ENCODE measurements around the gene ADCYAP1R1.
A peak's percentile ranks its signal among the peaks of the same experiment; 100 is the strongest.

ADCYAP1R1 gene

DNA sequence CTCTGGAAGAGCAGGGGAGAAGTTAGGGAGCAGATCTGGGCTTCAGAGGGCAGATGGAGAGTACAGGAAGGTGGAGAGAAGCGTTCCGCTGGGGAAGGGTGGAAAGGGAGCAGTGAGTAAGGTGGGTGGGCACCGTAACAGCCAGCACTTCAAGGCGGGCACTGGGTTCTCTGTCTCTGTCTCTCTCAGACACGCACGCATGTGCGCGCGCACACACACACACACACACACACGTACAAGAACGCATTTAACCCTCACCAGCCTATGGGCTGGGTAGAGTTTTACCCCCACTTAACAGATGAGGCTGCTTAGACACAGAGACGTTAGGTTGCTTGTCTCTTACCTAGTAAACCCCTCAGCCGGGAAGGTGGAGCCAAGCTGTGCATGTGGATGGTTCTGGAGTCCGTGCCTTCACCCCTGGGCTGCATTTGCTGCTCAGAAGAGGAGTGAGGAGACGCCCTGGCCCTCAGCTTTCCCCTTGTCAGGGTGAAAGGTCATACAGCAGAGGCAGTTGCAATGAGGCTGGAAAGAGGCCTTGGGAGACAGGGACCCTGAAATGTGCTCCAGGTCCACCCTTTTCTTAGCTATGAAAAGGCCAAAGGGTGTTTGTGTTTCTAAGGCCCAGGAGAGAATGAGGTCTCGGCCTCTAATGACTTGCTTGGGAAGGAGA lies 16.0 kb downstream of the ADCYAP1R1 start:
- no peak for DNase-seq

DNA sequence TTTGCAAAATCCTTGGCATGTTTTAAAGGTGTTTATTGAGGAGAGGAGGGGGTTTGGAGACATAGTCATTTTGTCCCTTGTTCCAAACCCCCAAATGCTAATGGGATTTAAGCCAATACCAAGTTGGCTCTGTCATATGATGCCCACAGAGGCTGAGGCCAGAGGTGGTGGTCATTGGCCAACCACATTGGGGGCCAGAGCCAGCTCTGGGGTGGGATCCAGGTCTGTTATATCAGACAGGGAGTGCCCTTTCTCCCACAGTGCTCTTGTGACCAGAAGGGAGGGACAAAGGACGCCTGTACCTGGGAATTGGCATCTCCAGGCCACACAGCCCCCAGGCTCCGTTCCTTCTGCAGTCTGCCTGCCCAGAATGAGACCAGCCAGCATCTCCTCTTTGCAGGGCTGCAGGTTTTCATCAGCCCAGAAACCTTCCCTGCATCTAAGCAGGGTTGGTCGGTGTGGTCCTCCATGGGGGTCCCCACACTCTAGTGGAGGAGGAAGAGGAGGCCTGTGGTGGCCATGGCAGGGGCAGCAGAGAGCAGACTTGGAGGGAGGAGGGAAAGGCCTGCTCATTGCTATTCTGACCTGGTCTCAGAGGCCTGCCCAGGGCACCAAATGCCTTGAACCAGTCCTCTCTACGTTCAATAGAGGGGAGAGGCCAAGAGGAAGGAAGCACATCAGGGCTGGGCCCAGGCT lies 17.9 kb downstream of the ADCYAP1R1 start:
- DNase-seq: no peak

DNA sequence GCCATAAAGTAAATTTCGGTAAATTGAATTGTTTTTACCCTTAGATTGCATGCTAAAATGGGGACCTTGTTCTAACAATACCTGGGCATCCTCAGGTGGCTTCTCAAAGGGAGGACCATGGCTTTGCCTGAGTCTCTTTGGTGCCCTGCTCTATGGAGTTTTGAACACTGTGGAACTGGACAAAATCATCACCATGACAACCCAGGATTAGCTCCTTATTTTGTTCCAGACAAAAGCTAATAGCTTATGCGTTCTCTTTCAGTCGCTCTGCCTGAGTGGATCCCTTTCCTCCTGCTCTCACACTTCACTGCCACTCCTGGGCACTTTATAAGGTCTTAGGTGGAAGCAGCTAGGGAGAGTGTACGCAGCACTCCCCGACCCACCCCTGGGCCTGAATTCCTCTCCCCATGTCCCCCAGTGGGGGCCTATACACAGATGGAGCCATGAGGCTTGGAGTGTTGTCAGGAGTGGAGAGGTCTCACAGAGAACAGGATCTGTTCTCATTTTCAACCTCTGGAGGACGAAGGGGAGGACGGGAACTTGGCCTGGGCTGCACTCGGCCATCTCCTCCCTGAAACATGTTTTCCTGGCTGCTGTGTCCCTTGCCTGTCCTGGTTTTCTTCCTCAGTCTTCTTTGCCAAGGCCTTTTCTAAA lies 19.0 kb downstream of the ADCYAP1R1 start:
- no peak for DNase-seq

DNA sequence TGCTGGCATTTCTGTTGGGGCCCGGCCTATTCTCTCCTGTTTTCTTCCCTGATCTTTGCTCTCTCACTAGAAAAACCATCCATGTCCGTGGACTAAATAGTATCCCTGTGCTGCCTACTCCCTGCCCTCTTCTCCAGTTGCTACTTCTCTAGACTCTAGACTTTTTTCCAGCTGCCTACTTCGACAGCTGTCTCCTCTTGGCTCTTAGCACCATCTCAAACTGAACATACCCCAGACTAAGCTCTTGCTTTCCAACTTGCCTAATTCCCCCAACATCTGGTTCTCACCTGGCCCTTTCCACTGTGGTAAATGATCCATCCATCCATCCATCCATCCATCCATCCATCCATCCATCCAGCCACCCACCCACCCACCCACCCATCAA lies 19.5 kb downstream of the ADCYAP1R1 start:
- no peak for DNase-seq

DNA sequence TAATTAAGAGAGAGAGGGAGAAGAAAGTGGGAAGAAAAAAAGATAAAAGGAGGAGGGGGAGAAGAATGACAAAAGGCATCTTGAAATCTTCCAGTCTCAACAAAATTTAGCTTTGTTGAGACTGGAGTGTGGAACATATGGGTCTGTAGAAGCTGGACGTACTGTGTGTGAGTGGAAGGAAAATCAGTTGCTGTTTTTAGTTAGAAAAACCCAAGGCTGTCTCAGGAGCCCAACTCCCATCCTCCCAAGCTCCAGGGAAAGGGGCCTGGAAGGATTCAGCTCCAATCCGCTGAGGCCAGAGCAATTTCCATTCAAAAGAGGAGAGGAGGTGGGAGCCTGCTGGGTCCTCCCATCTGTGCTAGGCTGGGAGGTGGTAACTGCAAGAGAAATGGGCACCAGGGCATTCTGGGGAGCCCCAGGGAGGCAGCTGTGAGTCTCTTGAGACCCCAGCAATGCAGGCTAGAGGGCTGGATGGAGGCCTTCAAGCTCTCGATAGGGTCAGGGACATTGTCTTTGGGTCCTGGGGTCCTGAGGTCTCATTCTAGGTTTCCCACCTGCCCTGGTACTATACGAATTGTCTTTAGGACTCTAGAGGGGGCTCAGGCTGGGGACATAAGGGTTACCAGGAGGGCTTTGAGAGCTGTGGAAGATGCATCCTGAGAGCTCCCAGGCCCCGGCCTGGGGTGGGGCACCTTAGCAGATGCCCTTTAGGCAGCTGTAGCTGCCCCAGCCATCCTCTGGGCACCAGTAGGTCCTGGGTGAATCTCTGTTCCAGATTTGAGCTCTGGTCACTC lies 21.4 kb downstream of the ADCYAP1R1 start:
- no peak for DNase-seq

DNA sequence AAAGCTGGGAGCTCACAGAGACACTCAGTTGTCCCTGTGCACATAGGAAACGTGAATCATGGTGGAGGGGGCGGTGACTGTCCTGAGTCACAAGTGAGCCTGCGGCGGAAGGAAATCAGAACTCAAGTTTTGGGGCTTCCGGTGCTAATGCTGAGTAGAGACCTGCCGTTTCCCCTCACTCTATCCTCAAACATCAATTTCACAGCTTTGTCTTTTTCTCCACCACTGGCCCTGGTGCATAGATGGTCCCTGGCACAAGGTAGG lies 21.9 kb downstream of the ADCYAP1R1 start:
- DNase-seq: peak; percentile 11

DNA sequence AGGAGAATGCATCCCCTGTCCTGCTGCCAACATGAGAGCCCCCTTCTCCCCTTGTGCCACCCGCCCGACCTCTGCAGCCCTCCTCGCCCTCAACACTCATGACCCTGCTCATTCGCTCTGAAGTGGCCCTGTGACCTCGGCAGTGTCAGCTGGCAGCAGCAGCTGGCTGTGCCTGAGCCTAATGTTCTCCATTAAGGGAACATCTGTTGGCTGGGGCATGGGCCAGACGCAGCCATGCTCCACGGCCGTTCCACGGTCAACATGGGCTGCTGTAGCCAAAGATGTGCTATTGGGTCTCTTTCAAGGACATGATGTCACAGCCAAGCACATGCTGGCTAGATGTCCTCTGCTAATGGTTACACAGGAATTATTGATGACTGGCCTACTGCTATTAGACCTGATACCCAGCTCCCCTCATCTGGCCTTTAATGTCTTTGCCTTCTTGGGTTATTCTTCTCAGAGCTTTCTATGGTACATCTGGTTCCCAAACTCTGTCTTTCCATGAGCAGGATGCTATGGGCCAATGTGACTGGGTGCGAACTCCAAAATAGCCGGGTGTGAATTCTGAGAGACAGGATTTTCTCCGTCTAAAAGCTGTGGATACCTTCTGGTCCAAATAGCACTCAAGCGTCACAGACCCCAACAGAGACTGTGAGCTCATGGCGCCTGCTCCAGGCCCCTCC lies 22.4 kb downstream of the ADCYAP1R1 start:
- DNase-seq: no peak

DNA sequence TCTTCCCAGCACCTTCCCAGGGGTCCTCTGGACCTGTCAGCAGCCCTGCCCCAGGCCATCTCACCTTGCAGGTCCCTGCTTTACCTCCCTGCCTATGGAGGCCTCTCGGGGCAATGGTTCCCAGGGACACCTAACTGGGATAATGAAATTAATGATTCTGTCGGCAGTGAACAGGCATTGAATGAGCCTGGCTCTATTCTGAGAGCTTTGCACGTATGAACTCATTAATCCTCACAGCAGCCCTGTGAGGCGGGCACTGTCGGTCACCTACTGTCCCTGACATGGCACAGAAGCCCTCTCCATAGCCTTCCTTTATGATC lies 22.9 kb downstream of the ADCYAP1R1 start:
- no peak for DNase-seq

DNA sequence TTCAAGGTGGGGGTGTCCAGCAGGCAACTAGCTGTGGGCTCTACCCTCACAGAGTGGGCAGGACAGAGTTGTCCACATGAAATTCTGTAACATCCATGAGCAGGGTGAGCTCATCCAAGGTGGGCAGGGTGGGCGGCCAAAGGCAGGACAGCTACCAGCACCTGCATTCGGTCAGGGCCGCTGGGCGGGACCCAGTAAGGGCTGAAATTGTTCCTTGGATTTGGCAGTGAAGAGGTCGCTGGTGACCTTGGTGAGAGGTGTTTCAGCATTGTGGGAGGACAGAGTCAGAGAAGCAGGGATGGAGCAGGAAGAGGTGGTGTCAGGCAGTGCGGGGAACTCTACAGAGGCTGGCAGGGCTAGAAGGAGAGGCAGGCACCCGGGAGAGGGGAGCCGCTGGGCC lies 23.9 kb downstream of the ADCYAP1R1 start:
- no peak for DNase-seq

DNA sequence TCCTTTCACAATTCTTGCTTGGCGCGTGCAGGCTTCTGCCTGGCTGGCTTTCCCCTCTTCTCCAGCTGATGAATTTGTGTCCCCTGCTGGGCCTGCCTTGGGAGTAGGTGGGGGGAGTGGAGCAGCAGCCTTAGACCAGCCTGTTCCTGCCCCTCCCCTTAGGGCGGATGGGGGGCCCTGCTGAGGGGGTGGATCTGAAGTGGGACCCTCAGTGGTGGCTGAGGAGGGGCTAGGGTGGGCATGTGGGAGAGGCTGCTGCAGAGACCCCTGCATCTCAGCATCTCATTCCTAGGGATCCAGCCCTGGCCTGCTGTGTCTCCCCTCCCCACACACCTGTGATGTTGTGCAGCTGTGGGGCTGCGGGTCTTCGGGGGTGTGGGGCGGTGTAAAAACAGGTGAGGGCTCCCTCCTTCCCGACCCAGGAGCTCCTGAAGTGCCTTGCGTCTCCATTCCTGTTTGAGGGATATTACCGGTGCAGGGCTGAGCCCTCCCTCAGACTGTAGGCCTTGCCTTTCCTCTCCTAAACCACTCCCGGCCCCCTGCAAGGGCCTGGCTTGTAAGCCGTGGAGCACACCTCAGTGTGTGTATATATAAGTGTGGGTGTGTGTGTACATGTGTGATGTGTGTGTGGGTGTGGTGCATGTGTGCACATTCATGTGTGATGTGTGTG lies 24.7 kb downstream of the ADCYAP1R1 start:
- no peak for DNase-seq

DNA sequence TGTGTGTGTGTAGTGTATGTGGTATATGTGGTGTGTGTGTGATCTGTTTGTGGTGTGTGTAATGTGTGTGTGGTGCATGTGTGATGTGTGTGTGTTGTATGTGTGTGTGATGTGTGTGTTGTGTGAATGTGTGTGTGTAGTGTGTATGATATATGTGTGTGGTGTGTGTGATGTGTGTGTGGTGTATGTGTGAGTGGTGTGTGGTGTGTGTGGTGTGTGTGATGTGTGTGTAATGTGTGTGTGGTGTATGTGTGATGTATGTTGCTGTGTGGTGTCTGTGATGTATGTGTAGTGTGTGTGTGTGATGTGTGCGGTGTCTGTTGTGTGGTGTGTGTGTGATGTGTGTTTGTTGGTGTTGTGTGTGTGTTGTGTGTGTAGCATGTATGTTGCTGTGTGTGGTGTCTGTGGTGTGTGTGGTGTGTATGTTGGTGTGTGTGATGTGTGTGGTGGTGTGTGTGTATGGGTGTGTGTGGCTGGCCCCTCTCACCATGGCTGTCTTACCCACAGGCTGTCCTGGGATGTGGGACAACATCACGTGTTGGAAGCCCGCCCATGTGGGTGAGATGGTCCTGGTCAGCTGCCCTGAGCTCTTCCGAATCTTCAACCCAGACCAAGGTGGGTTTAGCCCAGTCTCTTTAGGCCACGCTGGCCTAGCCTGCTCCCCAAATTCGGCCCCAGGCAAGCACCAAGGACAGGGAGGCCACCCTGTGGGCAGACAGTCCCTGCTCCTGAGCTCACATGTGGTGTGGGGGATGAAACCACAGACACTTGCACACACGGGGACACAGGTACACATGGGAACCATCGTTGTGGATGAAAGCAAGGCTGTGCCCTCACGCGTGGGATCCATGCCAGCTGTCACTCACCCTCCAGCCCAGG lies 25.6 kb downstream of the ADCYAP1R1 start:
- DNase-seq: no peak

DNA sequence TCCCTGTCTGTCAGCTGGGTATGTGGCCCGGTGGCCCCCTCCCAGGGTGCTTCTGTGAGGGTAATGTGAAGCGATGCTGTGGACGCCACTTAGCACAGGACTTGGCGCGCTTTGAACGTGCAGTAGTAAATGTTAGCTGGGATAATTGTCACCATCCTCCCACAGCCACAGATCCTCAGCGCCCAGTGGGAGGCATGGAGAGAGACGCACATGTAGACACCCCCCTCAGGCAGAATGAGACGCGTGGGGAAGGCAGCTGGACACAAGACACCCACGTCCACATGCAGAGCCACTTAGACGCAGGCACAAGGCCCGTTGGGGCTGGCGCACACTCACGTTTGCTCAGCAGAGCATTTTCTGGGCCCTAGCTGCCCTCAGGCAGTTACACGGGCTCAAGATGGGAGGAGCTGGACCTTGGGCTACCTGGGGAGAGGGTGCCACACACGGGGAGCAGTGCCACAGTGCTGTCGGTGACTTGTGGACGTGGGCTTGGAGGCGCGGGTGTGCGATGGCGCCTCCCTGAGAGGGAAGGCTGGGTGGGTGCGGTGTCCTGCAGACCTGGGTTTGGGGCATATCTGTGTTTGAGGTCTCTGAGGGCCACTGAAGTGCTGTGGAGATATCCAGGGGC lies 26.4 kb downstream of the ADCYAP1R1 start:
- no peak for DNase-seq

DNA sequence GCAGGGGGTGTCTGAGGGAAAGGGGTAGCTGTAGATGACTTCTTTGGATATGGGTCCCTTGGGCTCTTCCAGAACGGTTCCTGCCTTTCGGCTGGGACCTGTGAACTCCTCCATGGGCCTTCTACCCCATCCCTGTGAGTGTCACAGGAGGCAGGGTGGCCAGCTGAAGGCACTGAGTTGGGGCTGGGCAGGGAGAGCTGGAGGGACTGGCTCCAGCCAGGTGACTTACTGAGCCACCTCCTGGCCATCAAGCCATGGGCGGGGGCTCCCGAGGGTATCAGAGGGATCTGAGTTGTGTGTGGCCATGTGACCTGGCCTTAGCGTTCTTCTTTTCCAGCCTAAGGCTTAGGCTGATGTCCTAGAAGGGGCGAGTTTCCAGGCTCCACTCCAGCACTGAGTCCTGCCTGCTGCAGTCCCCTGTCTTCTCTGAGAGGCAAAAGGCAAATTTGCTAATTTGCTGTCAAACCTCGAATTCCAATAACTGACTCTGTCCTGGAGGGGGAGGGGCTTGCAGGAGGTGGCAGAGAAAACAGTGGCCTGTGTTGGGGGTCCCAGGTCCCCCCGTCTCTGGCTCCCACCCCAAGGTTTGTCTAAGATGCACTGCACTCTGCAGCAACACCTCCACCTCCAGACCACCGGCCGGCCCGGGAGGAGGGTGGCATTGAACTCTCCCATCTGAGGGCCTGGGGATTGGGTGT lies 27.2 kb downstream of the ADCYAP1R1 start:
- DNase-seq: no peak

DNA sequence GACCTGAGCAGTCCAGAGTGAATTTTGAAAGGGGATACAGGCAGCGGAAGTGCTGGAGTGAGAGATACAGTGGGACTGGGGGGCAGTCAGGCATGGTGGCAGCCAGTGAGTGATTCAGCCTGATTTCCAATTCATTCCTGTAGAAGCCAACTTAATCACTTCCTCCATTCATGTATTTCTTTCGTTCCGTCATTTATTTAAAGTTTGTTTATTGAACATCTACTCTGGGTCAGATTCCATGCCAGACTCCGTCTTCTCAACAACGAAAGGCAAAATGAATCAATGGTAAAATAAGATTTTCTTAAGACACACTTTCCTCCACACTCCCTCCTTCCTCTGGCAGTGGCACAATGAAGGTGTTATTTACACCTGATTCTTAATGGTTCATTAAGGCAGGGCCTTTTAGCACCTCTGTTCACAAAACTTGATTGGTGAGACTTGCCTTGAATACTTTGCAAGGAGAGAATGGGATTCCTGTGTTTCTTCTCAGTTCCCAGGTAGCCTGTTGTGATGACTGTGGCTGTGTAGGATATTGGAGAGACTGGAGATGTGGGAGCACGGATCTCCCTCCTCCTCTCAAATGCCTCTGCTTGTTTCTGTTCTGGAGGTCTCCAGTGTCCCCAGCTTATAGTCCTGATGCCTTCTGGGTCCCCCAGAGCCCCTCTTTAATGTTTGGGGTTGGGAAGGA lies 27.9 kb downstream of the ADCYAP1R1 start:
- no peak for DNase-seq

DNA sequence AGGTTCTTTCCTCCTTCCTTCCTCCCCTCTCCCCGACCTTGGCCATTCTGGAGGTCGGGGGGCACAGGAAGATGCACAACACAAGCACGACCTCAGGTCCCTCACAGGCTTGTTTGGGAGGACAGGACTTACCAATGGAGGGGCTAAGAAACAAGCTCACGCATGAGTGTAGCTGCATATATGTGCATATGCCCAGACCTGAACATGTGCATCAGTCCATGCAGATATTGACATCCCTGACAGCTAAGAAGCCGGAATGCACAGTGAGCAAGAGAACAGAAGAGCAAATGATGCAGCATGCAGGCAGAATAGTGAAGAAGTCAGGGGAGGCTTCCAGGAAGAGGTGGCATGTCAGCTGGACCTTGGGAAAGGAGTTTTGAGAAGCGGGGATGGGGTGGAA lies 28.7 kb downstream of the ADCYAP1R1 start:
- DNase-seq: no peak

DNA sequence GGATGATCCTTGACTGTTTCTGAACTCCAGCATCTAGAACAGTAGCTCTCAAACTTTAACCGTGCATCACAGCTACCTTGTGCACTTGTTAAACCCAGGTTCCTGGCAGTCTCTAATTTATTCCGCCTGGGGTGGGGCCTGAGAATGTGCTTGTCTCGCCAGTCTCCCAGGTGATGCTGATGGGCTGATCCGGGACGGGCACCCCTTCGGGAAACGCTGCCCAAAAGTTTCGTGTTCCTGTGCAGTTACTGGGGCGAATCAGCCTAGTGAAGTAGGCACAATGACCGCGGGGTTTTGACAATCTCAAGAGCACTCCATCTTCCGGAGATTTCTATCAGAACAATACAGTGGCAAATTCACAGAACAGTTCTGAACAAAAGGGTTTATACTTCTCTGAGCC lies 29.9 kb downstream of the ADCYAP1R1 start:
- DNase-seq: no peak

DNA sequence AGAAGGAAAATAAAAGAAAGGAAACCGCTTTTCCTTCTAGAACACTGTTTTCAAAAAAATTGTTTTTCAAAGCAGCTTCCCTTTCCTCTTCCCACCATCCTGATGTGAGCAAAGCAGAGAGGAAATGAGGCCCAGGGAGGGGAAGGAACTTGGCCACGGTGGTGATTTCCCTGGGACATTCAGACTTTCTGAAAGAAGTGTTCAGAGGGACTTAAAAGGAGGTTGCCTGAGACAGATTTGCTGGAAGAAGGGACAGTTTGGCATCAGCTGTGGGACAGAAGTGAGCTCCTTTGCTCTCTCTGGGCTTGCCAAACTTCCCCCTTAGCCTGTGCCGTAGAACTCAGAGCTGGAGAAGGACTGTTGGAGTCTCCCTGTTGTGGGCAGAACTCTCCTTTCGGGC lies 30.3 kb downstream of the ADCYAP1R1 start:
- DNase-seq: no peak

DNA sequence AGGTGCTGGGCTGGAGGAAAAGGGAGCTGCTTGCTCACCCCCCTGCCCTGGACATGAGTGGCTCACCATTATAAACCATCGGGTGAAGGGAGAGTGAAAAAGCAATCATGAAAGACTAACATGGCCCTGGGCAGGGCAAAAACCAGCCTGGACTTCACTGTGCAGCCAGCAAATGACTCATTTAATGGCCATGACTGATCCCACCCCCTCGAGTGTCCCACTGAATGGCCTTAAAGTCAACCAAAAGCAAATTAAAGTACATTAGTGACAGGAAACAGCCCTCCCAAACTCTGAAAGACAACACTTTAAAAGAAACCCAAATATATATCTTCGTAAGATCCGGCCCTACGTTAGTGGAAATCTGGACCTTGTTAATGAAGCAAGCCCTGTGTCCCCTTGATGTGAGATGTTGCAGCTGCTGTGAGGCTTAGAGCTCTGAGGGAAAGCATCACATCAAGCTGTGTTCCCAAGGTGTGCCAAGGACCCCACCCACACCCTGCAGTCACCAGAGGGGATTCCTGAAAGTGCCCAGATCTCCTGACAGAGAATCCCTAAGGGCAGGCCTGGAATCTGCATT lies 31.2 kb downstream of the ADCYAP1R1 start:
- no peak for DNase-seq

DNA sequence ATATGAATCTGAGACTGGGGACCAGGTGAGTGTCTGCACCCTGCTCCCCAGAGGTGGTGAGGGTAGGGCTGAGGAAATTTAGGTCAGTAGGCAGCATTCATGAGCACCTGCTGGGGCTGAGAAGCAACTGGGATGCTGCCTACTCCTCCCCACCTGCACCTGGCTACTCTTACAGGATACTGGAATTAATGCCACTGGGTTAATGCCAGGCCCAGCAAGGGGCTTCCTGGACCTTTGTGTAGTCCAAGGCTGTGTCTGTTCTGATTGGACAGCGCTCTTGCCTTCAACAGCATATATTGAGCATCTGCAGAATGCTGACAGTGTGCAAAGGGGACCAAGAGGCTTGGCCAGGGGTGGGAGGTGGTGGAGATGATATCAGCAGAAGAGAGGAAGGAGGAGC lies 32.1 kb downstream of the ADCYAP1R1 start:
- no peak for DNase-seq

Data from fibroblast of skin of back (primary cell).